IPS-18a (cell line): Measurements from ENCODE around the gene RTKN.
"Not testable (repeated sequence)": the region's sequence is repeated elsewhere in the genome, so short reads cannot be mapped to it uniquely, and the experiment has no call there.

Source experiments
- H3K27ac ChIP-seq: one replicate; pipeline ENCODE4 v1.5.1; 2013; ENCODE audit warnings: low read length
- H3K27me3 ChIP-seq: one replicate; pipeline ENCODE4 v1.6.1; 2013; ENCODE audit warnings: mild to moderate bottlenecking, low read length; ENCODE audit not compliant: control insufficient read depth, insufficient read depth
- H3K36me3 ChIP-seq: one replicate; pipeline ENCODE4 v1.6.1; 2013; ENCODE audit warnings: low read depth, low read length; ENCODE audit not compliant: control insufficient read depth
- H3K4me1 ChIP-seq: one replicate; pipeline ENCODE4 v1.6.1; 2013; ENCODE audit warnings: low read depth, low read length; ENCODE audit not compliant: control insufficient read depth
- H3K4me3 ChIP-seq: one replicate; pipeline ENCODE4 v1.5.1; 2013; ENCODE audit warnings: low read length
- H3K9ac ChIP-seq: one replicate; pipeline ENCODE4 v1.6.1; 2013; ENCODE audit warnings: mild to moderate bottlenecking, low read length, moderate library complexity
- H3K9me3 ChIP-seq: one replicate; pipeline ENCODE4 v1.6.1; 2013; ENCODE audit warnings: low read depth, low read length; ENCODE audit not compliant: control insufficient read depth

The RTKN gene, protein sequence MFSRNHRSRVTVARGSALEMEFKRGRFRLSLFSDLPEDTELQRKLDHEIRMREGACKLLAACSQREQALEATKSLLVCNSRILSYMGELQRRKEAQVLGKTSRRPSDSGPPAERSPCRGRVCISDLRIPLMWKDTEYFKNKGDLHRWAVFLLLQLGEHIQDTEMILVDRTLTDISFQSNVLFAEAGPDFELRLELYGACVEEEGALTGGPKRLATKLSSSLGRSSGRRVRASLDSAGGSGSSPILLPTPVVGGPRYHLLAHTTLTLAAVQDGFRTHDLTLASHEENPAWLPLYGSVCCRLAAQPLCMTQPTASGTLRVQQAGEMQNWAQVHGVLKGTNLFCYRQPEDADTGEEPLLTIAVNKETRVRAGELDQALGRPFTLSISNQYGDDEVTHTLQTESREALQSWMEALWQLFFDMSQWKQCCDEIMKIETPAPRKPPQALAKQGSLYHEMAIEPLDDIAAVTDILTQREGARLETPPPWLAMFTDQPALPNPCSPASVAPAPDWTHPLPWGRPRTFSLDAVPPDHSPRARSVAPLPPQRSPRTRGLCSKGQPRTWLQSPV

DNA sequence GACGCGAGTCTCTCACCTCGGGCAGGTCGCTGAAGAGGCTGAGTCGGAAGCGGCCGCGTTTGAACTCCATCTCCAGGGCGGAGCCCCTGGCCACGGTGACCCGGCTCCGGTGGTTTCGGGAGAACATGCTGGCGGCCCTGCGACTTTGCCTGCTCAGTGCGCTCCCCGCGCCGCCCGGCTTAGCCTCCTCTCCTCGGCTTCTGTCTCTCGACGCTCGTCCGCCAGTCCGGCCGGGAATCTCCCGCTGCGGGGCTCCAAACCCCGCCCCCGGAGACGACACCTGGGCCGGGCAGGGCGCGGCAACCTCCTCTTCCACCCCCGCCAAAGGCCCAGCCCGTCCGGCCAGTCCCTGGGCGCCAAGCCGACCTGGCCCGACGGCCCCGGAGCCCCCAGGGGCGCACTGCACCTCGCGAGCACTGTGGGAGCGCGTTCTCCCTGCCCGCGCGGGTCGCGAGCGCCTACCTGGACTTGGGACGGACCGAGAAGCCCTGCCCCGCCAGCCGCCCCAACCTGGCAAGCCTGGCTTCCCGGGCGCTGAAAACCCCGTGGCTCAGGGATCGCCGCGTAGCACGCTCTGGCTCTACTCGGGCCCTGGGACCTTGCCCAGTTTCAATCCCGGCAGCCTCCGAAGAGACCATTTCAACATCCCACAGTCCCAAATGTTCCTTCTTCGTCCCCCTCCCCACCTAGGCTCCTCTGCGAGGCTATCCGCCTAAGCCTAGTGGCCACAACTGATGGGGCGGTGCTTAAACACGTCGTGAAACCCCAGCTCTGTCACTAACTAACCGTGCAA is at the start of gene RTKN:
Gene RTKN (minus strand): TSS at position 248 of the 793 bp plus-strand sequence. CDS start 121 bp downstream, at position 127.
- Histone ChIP-seq H3K4me1 (peaks cover 22% of the 10 kb centered on the region), H3K9ac (peak within 1 kb of the TSS; percentile 84), H3K9me3 (no peaks in the 10 kb centered on the region), H3K4me3 (peak within 1 kb of the TSS; percentile 88), H3K36me3 (peaks cover 4% of the 10 kb centered on the region), H3K27me3 (no peaks in the 10 kb centered on the region), H3K27ac (peak within 1 kb of the TSS; percentile 54)

DNA sequence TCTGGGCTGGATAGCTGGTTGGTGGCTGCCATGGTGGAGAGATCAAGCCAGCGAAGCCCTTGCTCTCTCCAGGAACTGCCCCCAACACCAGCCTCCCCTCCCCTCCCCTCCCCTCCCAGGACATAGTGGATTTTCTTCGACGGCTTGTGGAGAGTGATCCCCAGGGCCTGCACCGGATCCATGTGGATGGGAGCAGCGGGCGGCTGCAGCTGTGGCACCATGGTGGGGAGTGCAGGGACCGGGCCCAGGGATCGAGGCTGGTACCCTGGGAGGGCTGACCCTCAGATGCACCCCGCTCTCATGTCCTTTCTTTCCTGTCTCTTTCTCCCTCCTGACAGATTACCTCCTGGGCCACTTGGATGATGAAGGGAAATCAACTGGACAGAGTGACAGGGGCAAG is 48.2 kb upstream of the RTKN start:
- peaks cover 40% of the 10 kb centered on the region for H3K36me3 ChIP-seq
- H3K9me3 ChIP-seq = no peaks in the 10 kb centered on the region
- H3K4me1 ChIP-seq = no peaks in the 10 kb centered on the region
- peaks cover under 1% of the 10 kb centered on the region for H3K27me3 ChIP-seq
- no peak overlapping the region for H3K9ac ChIP-seq
- H3K27ac ChIP-seq = no peak overlapping the region
- no peak overlapping the region for H3K4me3 ChIP-seq

DNA sequence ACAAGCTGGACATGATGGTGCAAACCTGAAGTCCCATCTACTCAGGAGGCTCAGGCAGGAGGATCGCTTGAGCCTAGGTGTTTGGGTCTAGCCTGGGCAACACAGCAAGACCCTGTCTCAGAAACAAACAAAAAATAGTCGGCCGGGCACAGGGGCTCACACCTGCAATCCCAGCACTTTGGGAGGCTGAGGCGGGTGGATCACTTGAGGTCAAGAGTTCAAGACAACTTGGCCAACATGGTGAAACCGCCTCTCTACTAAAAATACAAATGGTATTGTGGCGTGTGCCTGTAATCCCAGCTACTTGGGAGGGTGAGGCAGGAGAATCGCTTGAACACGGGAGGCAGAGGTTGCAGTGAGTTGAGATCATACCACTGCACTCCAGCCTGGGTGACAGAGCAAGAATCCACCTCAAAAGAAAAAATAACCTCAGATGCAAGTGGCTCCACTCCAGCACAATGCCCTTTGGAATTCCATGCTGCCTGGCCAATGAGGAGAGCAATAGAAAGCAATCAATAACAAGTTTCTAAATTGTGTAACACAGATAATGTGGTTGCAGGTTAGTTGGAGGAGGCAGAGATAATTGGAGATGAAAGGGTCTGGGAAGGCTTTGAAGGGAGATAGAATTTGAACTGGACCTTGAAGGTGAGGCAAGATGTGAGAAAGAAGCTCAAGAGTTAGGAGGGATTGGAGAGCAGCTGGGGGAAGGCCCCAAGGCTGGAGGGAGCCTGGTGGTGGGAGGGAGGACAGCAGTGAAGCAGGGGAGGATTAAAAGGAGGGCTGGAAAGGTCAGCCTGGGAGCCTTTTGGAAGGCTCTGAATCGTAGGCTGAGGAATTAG is 47.1 kb upstream of the RTKN start:
- no peaks in the 10 kb centered on the region for H3K27me3 ChIP-seq
- no peak overlapping the region for H3K4me3 ChIP-seq
- no peaks in the 10 kb centered on the region for H3K9me3 ChIP-seq
- H3K9ac ChIP-seq = no peak overlapping the region
- H3K36me3 ChIP-seq = peaks cover 40% of the 10 kb centered on the region
- H3K4me1 ChIP-seq = no peaks in the 10 kb centered on the region
- no peak overlapping the region for H3K27ac ChIP-seq

DNA sequence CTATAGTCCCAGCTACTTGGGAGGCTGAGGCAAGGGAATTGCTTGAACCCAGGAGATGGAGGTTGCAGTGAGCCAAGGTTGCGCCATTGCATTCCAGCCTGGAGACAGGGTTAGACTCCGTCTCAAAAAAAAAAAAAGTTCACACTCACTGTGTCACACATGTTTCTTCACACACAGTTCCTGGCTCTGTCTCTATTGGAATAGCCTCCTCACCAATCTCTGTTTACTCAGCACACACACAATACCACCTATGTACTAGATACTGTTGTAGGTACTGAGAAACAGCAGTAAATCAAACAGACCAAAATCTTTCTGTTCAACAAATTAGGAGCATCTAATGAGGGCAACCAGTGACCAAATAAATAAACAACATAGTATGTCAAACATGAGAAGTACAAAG is 44.4 kb upstream of the RTKN start:
- Histone ChIP-seq H3K9ac (no peak overlapping the region), H3K4me1 (peaks cover 3% of the 10 kb centered on the region), H3K27ac (no peak overlapping the region), H3K9me3 (no peaks in the 10 kb centered on the region), H3K36me3 (peaks cover 13% of the 10 kb centered on the region), H3K4me3 (no peak overlapping the region), H3K27me3 (no peaks in the 10 kb centered on the region)

DNA sequence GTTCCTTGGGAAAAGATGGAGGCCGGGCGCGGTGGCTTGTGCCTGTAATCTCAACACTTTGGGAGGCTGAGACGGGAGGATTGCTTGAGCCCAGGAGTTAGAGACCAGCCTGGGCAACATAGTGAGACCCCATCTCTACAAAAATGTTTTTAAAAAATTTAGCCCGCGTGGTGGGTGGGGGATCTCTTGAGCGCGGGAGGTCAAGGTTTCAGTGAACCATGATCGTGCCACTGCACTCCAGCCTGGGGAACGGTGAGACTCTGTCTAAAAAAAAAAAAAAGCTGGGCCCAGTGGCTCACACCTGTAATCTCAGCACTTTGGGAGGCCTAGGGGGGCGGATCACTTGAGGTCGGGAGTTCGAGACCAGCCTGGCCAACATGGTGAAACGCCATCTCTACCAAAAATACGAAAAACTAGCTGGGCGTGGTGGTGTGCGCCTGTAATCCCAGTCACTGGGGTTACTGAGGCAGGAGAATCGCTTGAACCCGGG is 42.0 kb upstream of the RTKN start:
- peak overlapping the region; percentile 79 for H3K9ac ChIP-seq
- H3K27me3 ChIP-seq, H3K4me1 ChIP-seq, H3K9me3 ChIP-seq, H3K27ac ChIP-seq: not testable (repeated sequence)
- peaks cover 14% of the 10 kb centered on the region for H3K36me3 ChIP-seq
- H3K4me3 ChIP-seq = peak overlapping the region; percentile 100

DNA sequence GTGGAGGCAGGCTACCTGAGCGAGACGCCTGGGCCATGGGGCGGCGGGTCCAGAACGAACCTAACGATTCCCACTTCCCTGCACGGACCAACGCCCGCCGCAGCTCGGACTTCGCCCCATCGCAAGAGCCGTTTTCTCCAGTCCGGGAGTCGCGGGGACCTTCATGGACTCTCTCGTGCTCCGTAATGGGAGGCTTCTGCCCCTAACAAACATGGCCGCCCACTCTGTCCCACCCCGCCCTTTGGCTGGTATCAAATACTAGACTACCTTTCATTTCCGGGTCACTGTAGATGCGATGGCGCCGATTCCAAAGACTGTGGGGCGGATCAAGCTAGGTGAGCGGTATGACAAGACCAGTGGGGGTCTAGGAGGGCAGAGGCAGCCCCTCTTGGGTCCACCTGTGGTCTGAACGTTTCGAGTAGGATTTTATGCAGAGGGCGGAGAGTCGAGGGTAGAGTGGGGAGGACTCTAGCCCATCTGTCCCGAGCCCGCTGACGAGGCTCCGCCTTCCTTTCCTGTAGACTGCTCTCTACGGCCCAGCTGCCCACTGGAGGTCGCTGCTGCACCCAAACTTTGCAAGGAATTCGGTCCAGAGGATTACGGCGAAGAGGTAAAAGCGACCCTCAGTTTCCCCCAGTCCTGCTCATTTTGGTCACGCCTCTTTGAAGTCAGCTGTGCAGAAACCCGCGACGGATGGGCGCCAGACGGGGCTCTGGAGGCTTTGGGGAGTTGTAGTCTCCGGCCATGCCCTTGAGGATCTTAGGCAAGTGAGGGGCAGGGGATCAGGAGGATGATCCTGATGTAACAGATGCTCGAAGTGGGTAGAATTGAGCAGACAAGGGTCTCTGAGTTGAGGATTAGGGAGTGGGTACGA is 41.3 kb upstream of the RTKN start, which contains the start of the genes CCDC142 and TTC31:
Gene CCDC142 (minus strand): TSS at position 198 of the 874 bp plus-strand sequence. CDS start 161 bp downstream, at position 37.
Gene TTC31 (plus strand): TSS at position 281 of the 874 bp plus-strand sequence. CDS start 15 bp downstream, at position 296.
- Histone ChIP-seq H3K4me3 (peak within 1 kb of the TSS; percentile 100), H3K27ac (peak within 1 kb of the TSS; percentile 86), H3K36me3 (peaks cover 14% of the 10 kb centered on the region), H3K9ac (peak within 1 kb of the TSS; percentile 79), H3K4me1 (peaks cover 3% of the 10 kb centered on the region), H3K27me3 (no peaks in the 10 kb centered on the region), H3K9me3 (no peaks in the 10 kb centered on the region)

DNA sequence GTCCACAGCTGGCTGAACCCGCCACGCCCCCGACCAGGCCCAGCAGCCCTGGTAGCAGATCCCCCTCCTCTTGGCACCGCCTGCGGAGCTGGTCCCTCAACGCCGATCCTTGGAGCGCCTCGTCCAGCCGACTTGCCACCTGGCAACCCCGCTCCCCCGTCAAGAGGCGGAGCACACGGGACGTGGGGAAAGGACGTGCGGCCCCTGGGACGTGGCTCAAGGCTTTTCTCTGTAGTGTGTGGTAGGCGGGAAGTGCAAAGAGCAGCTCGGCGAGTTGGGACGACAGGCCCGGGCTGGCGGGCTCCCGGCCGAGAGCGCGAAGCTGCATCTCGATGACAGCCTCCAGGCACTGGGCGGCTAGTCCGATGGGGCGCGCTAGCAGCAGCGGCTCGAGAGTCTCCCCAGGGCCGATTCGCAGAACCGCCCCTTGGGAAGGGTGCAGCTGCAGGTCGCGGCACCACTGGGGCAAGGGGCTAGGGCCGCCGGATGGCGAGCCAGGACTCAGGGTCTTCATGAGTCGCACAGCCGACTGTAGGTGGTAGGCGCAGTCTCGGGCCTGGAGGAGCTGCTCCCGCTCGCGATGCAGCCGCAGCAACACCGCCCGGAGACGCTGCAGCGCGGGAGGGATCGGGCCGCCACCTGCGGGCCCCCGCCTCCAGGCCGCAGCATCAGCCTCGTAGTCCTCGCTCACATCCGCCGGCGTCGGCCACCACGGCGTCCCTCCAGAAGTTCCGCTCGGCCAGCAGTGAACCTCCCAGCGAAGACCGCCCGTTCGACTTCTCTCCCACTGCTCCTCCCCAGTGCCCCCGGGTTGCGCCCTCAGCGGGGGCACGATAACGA is 40.4 kb upstream of the RTKN start:
- H3K4me1 ChIP-seq = peaks cover 3% of the 10 kb centered on the region
- peaks cover 14% of the 10 kb centered on the region for H3K36me3 ChIP-seq

DNA sequence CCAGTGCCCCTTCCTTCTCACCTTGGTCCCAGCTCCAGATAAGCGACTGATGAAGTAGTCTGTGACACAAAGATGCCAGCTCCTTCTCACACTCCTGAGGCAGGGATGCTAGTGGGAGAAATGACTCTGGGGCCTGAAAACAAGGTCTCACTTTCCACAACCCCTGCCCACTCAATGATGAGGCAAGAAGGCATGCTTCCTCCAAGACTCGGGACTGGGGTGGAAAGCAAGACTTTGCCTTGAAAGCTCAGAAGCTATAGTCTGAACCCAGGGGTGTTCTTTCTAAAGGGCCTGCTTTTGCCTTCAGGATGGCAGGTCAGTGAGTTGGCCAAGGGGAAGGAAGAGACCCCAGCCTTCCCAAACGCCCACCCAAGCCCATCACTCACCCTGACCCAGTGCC is 39.7 kb upstream of the RTKN start:
- H3K4me3 ChIP-seq = peak overlapping the region; percentile 100
- H3K9me3 ChIP-seq = no peaks in the 10 kb centered on the region
- no peak overlapping the region for H3K27ac ChIP-seq
- H3K9ac ChIP-seq = no peak overlapping the region
- H3K4me1 ChIP-seq = peaks cover 3% of the 10 kb centered on the region
- peaks cover 14% of the 10 kb centered on the region for H3K36me3 ChIP-seq
- no peaks in the 10 kb centered on the region for H3K27me3 ChIP-seq

More for the DNA sequence above, 40.4 kb upstream of the RTKN start:
- Histone ChIP-seq H3K4me3 (peak overlapping the region; percentile 100), H3K9ac (peak overlapping the region; percentile 79), H3K27me3 (no peaks in the 10 kb centered on the region), H3K27ac (peak overlapping the region; percentile 86), H3K9me3 (no peaks in the 10 kb centered on the region)

DNA sequence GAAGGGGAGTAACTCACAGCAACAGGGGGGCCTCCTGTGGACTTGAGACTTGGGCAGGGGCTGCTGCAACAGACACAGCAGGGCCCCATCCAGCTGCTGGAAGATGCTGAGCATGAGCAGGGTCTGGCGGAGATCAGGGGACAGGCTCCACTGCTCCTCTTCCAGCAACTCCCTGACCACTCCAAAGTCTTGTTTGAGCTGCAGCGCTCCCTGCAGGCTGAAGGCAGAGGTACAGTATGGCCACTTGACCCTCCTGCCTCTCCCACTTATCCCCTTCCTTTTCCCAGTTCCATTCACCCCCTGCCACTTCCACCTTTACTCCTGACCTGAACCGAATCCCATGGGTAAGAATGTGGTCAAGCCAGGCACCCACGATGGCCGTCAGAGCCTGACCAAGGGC is 33.2 kb upstream of the RTKN start:
- Histone ChIP-seq H3K27me3 (no peaks in the 10 kb centered on the region), H3K36me3 (peaks cover 18% of the 10 kb centered on the region), H3K9me3 (no peaks in the 10 kb centered on the region), H3K27ac (no peak overlapping the region), H3K9ac (no peak overlapping the region), H3K4me3 (no peak overlapping the region), H3K4me1 (peaks cover 4% of the 10 kb centered on the region)
